Spleen (tissue), 11 donors: ENCODE results near the gene RPS27. TPM values are rescaled to one million over a fixed set of nuclear protein-coding genes. Genes with fewer than 3 reads are reported as not detected.
"Not testable (repeated sequence)": the region's sequence is repeated elsewhere in the genome, so short reads cannot be mapped to it uniquely, and the experiment has no call there.

Source experiments
- DNase-seq: peaks from one replicate; pipeline ENCODE4 v3.0.0-alpha.2; 2020
- H3K27ac ChIP-seq, 8 donors: fragments of 200-600 bp; sonication (generic) in 7 of 8; 1 replicate in 4 of 8; 2 replicates in 4 of 8; pipeline versions ENCODE4 v1.5.0 to v1.8.0; 2016 to 2021; ENCODE audit warnings: inconsistent platforms in 4 of 8, mild to moderate bottlenecking in 4 of 8, moderate library complexity in 1 of 8
- H3K27me3 ChIP-seq, 7 donors: fragments of 200-600 bp; sonication (generic) in 6 of 7; replicated peaks in 1 of 7; 1 replicate in 4 of 7; 2 replicates in 3 of 7; pipeline versions ENCODE4 v1.5.0 to v1.8.0; 2016 to 2021; ENCODE audit warnings: inconsistent platforms in 3 of 7, mild to moderate bottlenecking in 1 of 7
- H3K36me3 ChIP-seq, 6 donors: fragments of 200-600 bp; sonication (generic) in 5 of 6; 1 replicate in 4 of 6; 2 replicates in 2 of 6; pipeline versions ENCODE4 v1.5.0 to v1.8.0; 2016 to 2021; ENCODE audit warnings: inconsistent platforms in 2 of 6
- H3K4me1 ChIP-seq, 6 donors: fragments of 200-600 bp; sonication (generic) in 5 of 6; 1 replicate in 3 of 6; 2 replicates in 3 of 6; pipeline versions ENCODE4 v1.5.0 to v1.8.0; 2016 to 2021; ENCODE audit warnings: inconsistent platforms in 3 of 6
- H3K4me3 ChIP-seq, 8 donors: fragments of 200-600 bp; sonication (generic) in 7 of 8; 1 replicate in 4 of 8; 2 replicates in 4 of 8; pipeline versions ENCODE4 v1.5.0 to v1.8.0; 2016 to 2021; ENCODE audit warnings: inconsistent platforms in 4 of 8, mild to moderate bottlenecking in 4 of 8, moderate library complexity in 2 of 8
- H3K9me3 ChIP-seq, 8 donors: fragments of 200-600 bp; sonication (generic) in 7 of 8; 1 replicate in 4 of 8; 2 replicates in 4 of 8; pipeline versions ENCODE4 v1.5.0 to v1.8.0; 2016 to 2021; ENCODE audit warnings: inconsistent platforms in 4 of 8
- CTCF ChIP-seq, 11 experiments: fragments of 200-600 bp in 7 of 11; fragments of 450-650 bp in 4 of 11; sonication (generic) in 4 of 11; IDR thresholded peaks in 8 of 11; conservative IDR thresholded peaks in 3 of 11; 1 replicate in 7 of 11; 2 replicates in 4 of 11; pipeline versions ENCODE4 v1.4.0 to v1.8.0; 2016 to 2021; ENCODE audit warnings: antibody characterized with exemption in 11 of 11, inconsistent platforms in 4 of 11, mild to moderate bottlenecking in 1 of 11
- POLR2A ChIP-seq, 3 donors: fragments of 450-650 bp; IDR thresholded peaks; one replicate each; pipeline ENCODE4 v1.5.1; 2017; ENCODE audit warnings: antibody characterized with exemption in 3 of 3, mild to moderate bottlenecking in 1 of 3
- POLR2AphosphoS5 ChIP-seq, 3 donors: sonication (generic); formaldehyde crosslinking; IDR thresholded peaks; one replicate each; pipeline ENCODE4 v1.5.1; 2017; ENCODE audit warnings: antibody characterized with exemption in 3 of 3
- WGBS, 5 donors: extraction: QIAGEN DNeasy Blood & Tissue Kit in 3 of 5; methylation state at CpG; one replicate each; pipeline versions ENCODE4 v1.1.5 to v1.1.7; 2013 to 2018; 5-methylcytosine and 5-hydroxymethylcytosine counted together
- intact Hi-C: fragments of 100-400 bp; cut with DNase I; formaldehyde crosslinking; loops from one replicate; pipeline ENCODE4 v1.15.0; 2023; ENCODE audit warnings: low total_unique reads
- polyA plus RNA-seq, 3 donors: library from polyadenylated mRNA; stranded (reverse); fragments of 200-250 nt; gene quantifications; one replicate each; pipeline ENCODE4 v1.2.1, GENCODE V29; 2013
- total RNA-seq, 7 donors: library from RNA; depleted of rRNA in 3 of 7; stranded (reverse); fragments of >200 nt in 3 of 7; fragmentation: NEBNext Ultra II Directional in 4 of 7; extraction: Animal tissue kit (Norgen Biotek cat#: 25700) in 4 of 7; gene quantifications; one replicate each; pipeline versions ENCODE4 v1.1.0 to v1.2.1, GENCODE V29; 2016 to 2021
- donor health status: healthy with polysubstance abuse.
- donor health status: DM: no; HTN: no; CAD: no; lungs with moderate emphysema.
- donor health status: DM: no; HTN: no; CAD: no.
- donor health status: Bipolar disorder and iron deficiency.
- donor health status: healthy.
- donor health status: DM: no; HTN: no; CAD: no.
- donor health status: DM: yes; HTN: yes; CAD: no.

The RPS27 gene
- total and polyA plus RNA-seq, 10 donors: 1,398 to 23,475 (median 2,447) TPM

DNA sequence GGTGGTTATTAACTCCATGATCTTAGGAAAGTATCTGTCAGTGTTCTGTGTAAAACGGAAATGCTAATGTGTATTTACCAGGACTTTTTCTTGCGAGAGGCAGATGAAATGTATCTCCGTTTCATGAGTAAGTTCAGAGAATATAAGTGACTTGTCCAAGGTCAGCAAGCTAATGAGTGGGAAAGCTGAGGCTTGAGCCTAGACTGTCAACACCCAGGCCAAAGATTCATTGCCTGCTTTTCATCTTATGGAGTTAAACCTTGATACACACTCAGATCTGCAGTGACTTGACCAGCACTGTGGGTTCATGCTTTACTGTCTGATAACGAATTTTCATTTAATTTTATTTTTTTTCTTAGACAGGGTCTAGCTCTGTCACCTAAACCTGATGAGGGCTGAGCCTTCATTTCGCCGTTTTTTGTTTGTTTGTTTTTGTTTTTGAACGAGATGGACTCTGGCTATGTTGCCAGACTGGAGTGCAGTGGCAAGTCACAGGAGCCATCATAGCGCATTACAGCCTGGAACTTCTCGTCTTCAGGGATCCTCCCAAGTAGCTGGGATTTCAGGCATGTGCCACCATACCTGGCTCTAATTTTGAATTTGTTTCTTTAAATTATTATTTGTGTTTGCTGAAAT, 12.2 kb upstream of the RPS27 start:
- Histone ChIP-seq H3K27me3 (no peaks in the 10 kb centered on the region), H3K36me3 (peaks cover 0 to 58% (median 26%) of the 10 kb centered on the region in 6 donors), H3K4me1 (peaks cover 20 to 80% (median 54%) of the 10 kb centered on the region in 6 donors), H3K9me3 (no peaks in the 10 kb centered on the region), H3K27ac (peak overlapping the region; percentile 91 to 98 (median 94)), H3K4me3 (peak overlapping the region in 7 of 8 donors; percentile 84 to 98 (median 95))
- peak; percentile 16 for DNase-seq
- intact Hi-C loops: no loop called here
- TF ChIP-seq CTCF (IDR thresholded peaks at IDR 0.05 in 8 of 11, conservative IDR thresholded peaks at IDR 0.05 in 3 of 11): no peak
- no peak for TF ChIP-seq POLR2AphosphoS5 (IDR thresholded peaks at IDR 0.05)
- no peak for TF ChIP-seq POLR2A (IDR thresholded peaks at IDR 0.05)
- 60 to 79% (median 69%) methylated on average over 9 of the region's 9 CpGs for whole genome bisulfite sequencing, 5 donors

GRCh38 chr1:153979091-153979490, 11.5 kb upstream of the RPS27 start:
- H3K9me3 ChIP-seq, H3K4me3 ChIP-seq, intact Hi-C loops, H3K27me3 ChIP-seq: not testable (repeated sequence)
- DNase-seq: peak; percentile 39
- Histone ChIP-seq H3K36me3 (peaks cover 0 to 52% (median 19%) of the 10 kb centered on the region in 6 donors), H3K27ac (peak overlapping the region in 1 of 8 donors; percentile 98), H3K4me1 (peaks cover 20 to 81% (median 54%) of the 10 kb centered on the region in 6 donors)
- WGBS, 5 donors: 93 to 96% (median 95%) methylated on average over 12 of the region's 12 CpGs

- peaks cover 24 to 81% (median 60%) of the 10 kb centered on the region in 6 donors for H3K4me1 ChIP-seq
- 81 to 91% (median 83%) methylated on average over 2 of the region's 2 CpGs for WGBS, 5 donors
- intact Hi-C loops: loop anchor here (5.0 kb wide), 1 partner anchor 184 kb away; no protein-coding TSS in a partner anchor
Measured at GRCh38 chr1:153981735-153982134, 8.8 kb upstream of the RPS27 start.

DNA sequence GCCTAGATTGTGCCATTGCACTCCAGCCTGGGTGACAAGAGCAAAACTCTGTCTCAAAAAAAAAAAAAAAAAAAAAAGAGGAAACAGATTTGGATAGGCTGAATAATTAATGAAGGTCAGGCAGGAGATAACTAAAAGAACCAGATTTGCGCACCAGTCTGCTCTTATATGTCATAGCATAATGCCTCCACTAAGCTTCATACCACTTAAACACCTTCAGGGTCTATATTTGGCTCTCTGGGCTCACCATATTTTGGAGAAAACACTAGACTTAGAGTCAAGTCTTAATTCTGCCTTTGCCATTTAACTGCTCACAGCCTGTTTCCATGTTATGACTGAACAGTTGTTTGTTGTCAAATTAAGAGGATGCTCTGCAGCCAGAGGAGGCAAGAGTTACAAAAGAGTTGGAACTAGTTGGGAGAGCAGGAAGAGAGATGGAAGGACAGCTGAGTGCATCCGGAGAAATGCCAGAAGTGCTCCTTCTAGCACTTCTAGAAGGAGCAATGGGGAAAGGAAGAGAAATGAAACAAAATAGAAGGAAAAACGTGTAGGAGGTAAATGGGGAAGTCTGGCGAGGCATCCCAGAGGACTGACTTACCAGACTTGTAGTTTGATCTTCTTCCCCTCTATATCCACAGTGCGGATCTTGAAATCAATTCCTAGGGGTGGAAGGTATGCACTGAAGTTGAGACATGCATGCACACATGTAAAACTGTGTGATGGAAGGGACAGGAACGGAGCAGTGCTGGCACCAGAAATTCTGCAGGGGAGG, 6.3 kb upstream of the RPS27 start:
- Histone ChIP-seq H3K27ac (peak overlapping the region in 7 of 8 donors; percentile 82 to 91 (median 84)), H3K4me1 (peaks cover 24 to 75% (median 54%) of the 10 kb centered on the region in 6 donors), H3K4me3 (peak overlapping the region in 7 of 8 donors; percentile 29 to 72 (median 48)), H3K9me3 (no peaks in the 10 kb centered on the region), H3K27me3 (no peaks in the 10 kb centered on the region), H3K36me3 (peaks cover 0 to 24% (median 0%) of the 10 kb centered on the region in 6 donors)
- intact Hi-C loops: loop anchor here (5.0 kb wide), 1 partner anchor 187 kb away; no protein-coding TSS in a partner anchor
- 40 to 57% (median 45%) methylated on average over 6 of the region's 6 CpGs for WGBS, 5 donors
- TF ChIP-seq POLR2A (IDR thresholded peaks at IDR 0.05): no peak
- TF ChIP-seq POLR2AphosphoS5 (IDR thresholded peaks at IDR 0.05): peak in 1 of 3 donors; percentile 52
- TF ChIP-seq CTCF (IDR thresholded peaks at IDR 0.05 in 8 of 11, conservative IDR thresholded peaks at IDR 0.05 in 3 of 11): no peak
- DNase-seq: no peak

More at GRCh38 chr1:153981735-153982134, 8.8 kb upstream of the RPS27 start:
- not testable (repeated sequence) for DNase-seq, H3K9me3 ChIP-seq, H3K4me3 ChIP-seq, H3K27me3 ChIP-seq
- Histone ChIP-seq H3K36me3 (peaks cover 0 to 30% (median 0%) of the 10 kb centered on the region in 6 donors), H3K27ac (peak overlapping the region in 7 of 8 donors; percentile 51 to 71 (median 65))
